GM19324 (cell line): ENCODE results near the gene RASSF7.

Experiments used
- ATAC-seq: cut with Tn5 transposase; IDR thresholded peaks from one replicate; pipeline ENCODE4 v1.9.1; 2021; ENCODE audit warnings: mild to moderate bottlenecking, moderate library complexity; ENCODE audit not compliant: unreplicated experiment, low FRiP score

RASSF7 gene

GRCh38 chr11:551131-551530 is 9.6 kb upstream of the RASSF7 start:
- no peak for ATAC-seq

GRCh38 chr11:551596-551995 is 9.2 kb upstream of the RASSF7 start:
- no peak for ATAC-seq

GRCh38 chr11:553083-553987 is 7.4 kb upstream of the RASSF7 start:
- ATAC-seq = no peak

GRCh38 chr11:553988-554340 is 6.8 kb upstream of the RASSF7 start:
- no peak for ATAC-seq

GRCh38 chr11:554428-555226 is 6.1 kb upstream of the RASSF7 start:
- no peak for ATAC-seq

- no peak for ATAC-seq
These were observed 5.5 kb upstream of the RASSF7 start for GRCh38 chr11:555227-555779.

- no peak for ATAC-seq
These were observed 4.7 kb upstream of the RASSF7 start for GRCh38 chr11:555780-556661.

- no peak for ATAC-seq
These were observed 4.0 kb upstream of the RASSF7 start for GRCh38 chr11:556662-557256.

- ATAC-seq = no peak
These were observed 3.2 kb upstream of the RASSF7 start for GRCh38 chr11:557328-558132.

GRCh38 chr11:558503-558902 is 2.3 kb upstream of the RASSF7 start:
- no peak for ATAC-seq

- no peak for ATAC-seq
These were observed 1.6 kb upstream of the RASSF7 start for GRCh38 chr11:559020-559620.

GRCh38 chr11:559712-560304 is 962 bp upstream of the RASSF7 start:
- ATAC-seq = no peak

GRCh38 chr11:561148-562003 is 606 bp downstream of the RASSF7 start:
- ATAC-seq = peak; percentile 15

- no peak for ATAC-seq
These were observed 1.4 kb downstream of the RASSF7 start for GRCh38 chr11:562046-562645.

- no peak for ATAC-seq
These were observed 2.5 kb downstream of the RASSF7 start for GRCh38 chr11:563066-563811.

GRCh38 chr11:563812-564578 is 3.2 kb downstream of the RASSF7 start:
- no peak for ATAC-seq
